ENCODE data around the gene CALHM5.

- no peak for TF ChIP-seq POLR2A (IDR thresholded peaks at IDR 0.05; ENCODE audit: low read depth, low read length)
- no peak for TF ChIP-seq POLR2AphosphoS5 (IDR thresholded peaks at IDR 0.05; ENCODE audit: low read depth, low read length)
- no peak for TF ChIP-seq TAF1 (IDR thresholded peaks at IDR 0.05; ENCODE audit: low read depth, low read length)
- TF ChIP-seq POU2F2 (IDR thresholded peaks at IDR 0.05; ENCODE audit: low read depth, low read length) = no peak
- no peak for TF ChIP-seq PAX5 (IDR thresholded peaks at IDR 0.05; ENCODE audit: insufficient read depth, low read length, severe bottlenecking)
- TF ChIP-seq SPI1 (IDR thresholded peaks at IDR 0.05; ENCODE audit: low read depth, low read length) = no peak
Measured at GRCh38 chr6:116562614-116563013, 51.2 kb downstream of the CALHM5 start.

Data from GM12891 (cell line).